Stimulated activated CD8-positive, alpha-beta memory T cell treated with anti-CD3 and anti-CD28 coated beads, Interleukin-15, amount 100 ng/mL, for 48 hours (primary cell): ENCODE results near the gene SLC25A44.
A peak's percentile ranks its signal among the peaks of the same experiment; 100 is the strongest.

ENCODE experiments used
- DNase-seq, 2 donors: peaks; one replicate each; pipeline ENCODE4 v3.0.0-alpha.2; 2020; ENCODE audit warnings: low read depth in 2 of 2

Gene SLC25A44

GRCh38 chr1:156193488-156194299 lies at the start of gene SLC25A44:
TSS of gene SLC25A44 (plus strand) at chr1:156194104. CDS start at chr1:156199848, 5,744 bp downstream.
- DNase-seq, result peak; percentile 92 to 96

- no peak for DNase-seq
These were observed 49.2 kb upstream of the SLC25A44 start for GRCh38 chr1:156144742-156145141.

- no peak for DNase-seq
These were observed 48.3 kb upstream of the SLC25A44 start for GRCh38 chr1:156145650-156146019.

- DNase-seq, result peak in 1 of 2 donors; percentile 22
These were observed 47.7 kb upstream of the SLC25A44 start for GRCh38 chr1:156146020-156146768.

GRCh38 chr1:156146769-156147405 lies 47.0 kb upstream of the SLC25A44 start:
- no peak for DNase-seq

GRCh38 chr1:156148216-156148615 lies 45.7 kb upstream of the SLC25A44 start:
- DNase-seq, result no peak

- no peak for DNase-seq
These were observed 44.3 kb upstream of the SLC25A44 start for GRCh38 chr1:156149374-156150332.

- no peak for DNase-seq
These were observed 43.4 kb upstream of the SLC25A44 start for GRCh38 chr1:156150333-156151011.

GRCh38 chr1:156151093-156151688 lies 42.7 kb upstream of the SLC25A44 start:
- DNase-seq, result no peak

GRCh38 chr1:156152628-156153027 lies 41.3 kb upstream of the SLC25A44 start:
- DNase-seq, result no peak

GRCh38 chr1:156153362-156153761 lies 40.5 kb upstream of the SLC25A44 start, which contains the start of gene SEMA4A:
TSS of gene SEMA4A (plus strand) at chr1:156153585. CDS start at chr1:156154579, 994 bp downstream.
- DNase-seq, result no peak

- peak; percentile 52 to 75 for DNase-seq
These were observed 39.6 kb upstream of the SLC25A44 start for GRCh38 chr1:156154317-156154749.

- no peak for DNase-seq
These were observed 38.0 kb upstream of the SLC25A44 start for GRCh38 chr1:156155756-156156510.

GRCh38 chr1:156157506-156157905 lies 36.4 kb upstream of the SLC25A44 start:
- DNase-seq, result no peak

GRCh38 chr1:156157966-156158365 lies 35.9 kb upstream of the SLC25A44 start:
- DNase-seq, result no peak

- DNase-seq, result no peak
These were observed 33.7 kb upstream of the SLC25A44 start for GRCh38 chr1:156160000-156160742.

- DNase-seq, result peak; percentile 63 to 76
These were observed 33.1 kb upstream of the SLC25A44 start for GRCh38 chr1:156160743-156161171.

- DNase-seq, result no peak
These were observed 31.4 kb upstream of the SLC25A44 start for GRCh38 chr1:156162430-156163037.
